BLaER1 (cell line): ENCODE results near the gene KCNIP3.
"Not testable (repeated sequence)": the region's sequence is repeated elsewhere in the genome, so short reads cannot be mapped to it uniquely, and the experiment has no call there.

ENCODE experiments used
- H3K27ac ChIP-seq: shearing (Covaris generic); formaldehyde crosslinking; 2 replicates; pipeline ENCODE4 v1.8.1; 2022
- H3K27me3 ChIP-seq: shearing (Covaris generic); formaldehyde crosslinking; 2 replicates; pipeline ENCODE4 v1.8.1; 2022
- H3K36me3 ChIP-seq: shearing (Covaris generic); formaldehyde crosslinking; 2 replicates; pipeline ENCODE4 v1.8.1; 2022
- H3K4me1 ChIP-seq: shearing (Covaris generic); formaldehyde crosslinking; 2 replicates; pipeline ENCODE4 v1.8.1; 2022
- H3K4me2 ChIP-seq: shearing (Covaris generic); formaldehyde crosslinking; 2 replicates; pipeline ENCODE4 v1.8.1; 2022
- H3K4me3 ChIP-seq: shearing (Covaris generic); formaldehyde crosslinking; 2 replicates; pipeline ENCODE4 v1.8.1; 2022
- H3K9ac ChIP-seq: shearing (Covaris generic); formaldehyde crosslinking; 2 replicates; pipeline ENCODE4 v1.8.1; 2022
- H3K9me3 ChIP-seq: shearing (Covaris generic); formaldehyde crosslinking; 2 replicates; pipeline ENCODE4 v1.8.1; 2022
- H4K20me1 ChIP-seq: shearing (Covaris generic); formaldehyde crosslinking; 2 replicates; pipeline ENCODE4 v1.8.1; 2022
- Cebpa-rat ChIP-seq: shearing (Covaris generic); IDR thresholded peaks from 2 replicates; pipeline ENCODE4 v1.8.1; 2022

Gene KCNIP3

GRCh38 chr2:95268211-95269035 lies 28.7 kb upstream of the KCNIP3 start:
- Histone ChIP-seq H3K9me3 (no peaks in the 10 kb centered on the region), H3K27me3 (no peaks in the 10 kb centered on the region), H3K9ac (no peak overlapping the region), H3K4me2 (no peak overlapping the region), H3K4me1 (peaks cover 8% of the 10 kb centered on the region), H4K20me1 (no peaks in the 10 kb centered on the region), H3K27ac (no peak overlapping the region), H3K36me3 (no peaks in the 10 kb centered on the region), H3K4me3 (no peak overlapping the region)
- no peak for TF ChIP-seq Cebpa-rat

- no peaks in the 10 kb centered on the region for H3K9me3 ChIP-seq
- no peaks in the 10 kb centered on the region for H3K36me3 ChIP-seq
- H3K4me3 ChIP-seq: no peak overlapping the region
- H4K20me1 ChIP-seq: no peaks in the 10 kb centered on the region
- H3K27ac ChIP-seq: no peak overlapping the region
- H3K4me1 ChIP-seq: peaks cover 8% of the 10 kb centered on the region
- no peak overlapping the region for H3K9ac ChIP-seq
- H3K27me3 ChIP-seq: no peaks in the 10 kb centered on the region
- TF ChIP-seq Cebpa-rat: no peak
- no peak overlapping the region for H3K4me2 ChIP-seq
These were observed 28.0 kb upstream of the KCNIP3 start for GRCh38 chr2:95269036-95269680.

GRCh38 chr2:95269745-95270144 lies 27.4 kb upstream of the KCNIP3 start:
- not testable (repeated sequence) for H3K4me2 ChIP-seq, H3K27me3 ChIP-seq, H3K36me3 ChIP-seq, H3K9me3 ChIP-seq, H3K4me1 ChIP-seq, H4K20me1 ChIP-seq, H3K9ac ChIP-seq, H3K4me3 ChIP-seq, H3K27ac ChIP-seq

- H3K4me1 ChIP-seq: peaks cover 8% of the 10 kb centered on the region
- TF ChIP-seq Cebpa-rat: no peak
These were observed 26.5 kb upstream of the KCNIP3 start for GRCh38 chr2:95270541-95271081.

GRCh38 chr2:95271381-95271971 lies 25.7 kb upstream of the KCNIP3 start:
- Histone ChIP-seq H3K27ac (no peak overlapping the region), H3K4me1 (peaks cover 7% of the 10 kb centered on the region), H3K9ac (no peak overlapping the region), H3K4me2 (no peak overlapping the region), H3K27me3 (no peaks in the 10 kb centered on the region), H4K20me1 (no peaks in the 10 kb centered on the region), H3K4me3 (no peak overlapping the region), H3K9me3 (no peaks in the 10 kb centered on the region), H3K36me3 (no peaks in the 10 kb centered on the region)
- no peak for TF ChIP-seq Cebpa-rat

More at GRCh38 chr2:95270541-95271081, 26.5 kb upstream of the KCNIP3 start:
- Histone ChIP-seq H3K27ac (no peak overlapping the region), H3K9me3 (no peaks in the 10 kb centered on the region), H3K9ac (no peak overlapping the region), H3K27me3 (no peaks in the 10 kb centered on the region), H3K36me3 (no peaks in the 10 kb centered on the region), H3K4me2 (no peak overlapping the region), H3K4me3 (no peak overlapping the region), H4K20me1 (no peaks in the 10 kb centered on the region)

- Histone ChIP-seq H3K4me3 (no peak overlapping the region), H4K20me1 (no peaks in the 10 kb centered on the region), H3K36me3 (no peaks in the 10 kb centered on the region), H3K9me3 (no peaks in the 10 kb centered on the region), H3K4me2 (no peak overlapping the region), H3K4me1 (no peaks in the 10 kb centered on the region), H3K27ac (no peak overlapping the region), H3K9ac (no peak overlapping the region), H3K27me3 (no peaks in the 10 kb centered on the region)
- TF ChIP-seq Cebpa-rat: no peak
These were observed 24.8 kb upstream of the KCNIP3 start for GRCh38 chr2:95272299-95272751.

- no peaks in the 10 kb centered on the region for H3K9me3 ChIP-seq
- no peak for TF ChIP-seq Cebpa-rat
- no peaks in the 10 kb centered on the region for H3K36me3 ChIP-seq
- no peak overlapping the region for H3K9ac ChIP-seq
- H3K27ac ChIP-seq: no peak overlapping the region
- H3K4me3 ChIP-seq: no peak overlapping the region
- no peaks in the 10 kb centered on the region for H3K4me1 ChIP-seq
- H4K20me1 ChIP-seq: no peaks in the 10 kb centered on the region
- H3K4me2 ChIP-seq: no peak overlapping the region
- H3K27me3 ChIP-seq: no peaks in the 10 kb centered on the region
These were observed 24.4 kb upstream of the KCNIP3 start for GRCh38 chr2:95272781-95273180.

- Histone ChIP-seq H3K4me3 (no peak overlapping the region), H3K9ac (no peak overlapping the region), H3K4me2 (no peak overlapping the region), H3K36me3 (no peaks in the 10 kb centered on the region), H3K4me1 (no peaks in the 10 kb centered on the region), H3K9me3 (no peaks in the 10 kb centered on the region), H3K27ac (no peak overlapping the region), H4K20me1 (no peaks in the 10 kb centered on the region), H3K27me3 (no peaks in the 10 kb centered on the region)
- TF ChIP-seq Cebpa-rat: no peak
These were observed 23.4 kb upstream of the KCNIP3 start for GRCh38 chr2:95273566-95274290.

- no peak within 1 kb of the TSS for H3K27ac ChIP-seq
These were observed 22.6 kb upstream of the KCNIP3 start, which contains the start of gene PROM2 for GRCh38 chr2:95274291-95275150. PROM2 (plus strand) TSS chr2:95274449; CDS start chr2:95274586, 137 bp downstream.

More at GRCh38 chr2:95274291-95275150, 22.6 kb upstream of the KCNIP3 start, which contains the start of gene PROM2:
- H4K20me1 ChIP-seq: no peaks in the 10 kb centered on the region
- no peak within 1 kb of the TSS for H3K9ac ChIP-seq
- H3K4me3 ChIP-seq: no peak within 1 kb of the TSS
- no peaks in the 10 kb centered on the region for H3K36me3 ChIP-seq
- no peaks in the 10 kb centered on the region for H3K9me3 ChIP-seq
- no peaks in the 10 kb centered on the region for H3K4me1 ChIP-seq
- TF ChIP-seq Cebpa-rat: no peak
- H3K27me3 ChIP-seq: no peaks in the 10 kb centered on the region
- H3K4me2 ChIP-seq: no peak within 1 kb of the TSS
